Activated CD4-positive, alpha-beta T cell treated with anti-CD3 and anti-CD28 coated beads, Interleukin-2, amount 50 U/mL, for 16 hours (primary cell): Measurements from ENCODE around the gene PLP1.
A peak's percentile ranks its signal among the peaks of the same experiment; 100 is the strongest.

Experiments used
- DNase-seq: peaks from one replicate; pipeline ENCODE4 v3.0.0-alpha.2; 2020

The PLP1 gene

GRCh38 chrX:103831803-103832544 lies 55.3 kb downstream of the PLP1 start, which contains the start of gene RAB9B:
Gene RAB9B (minus strand): TSS chrX:103832257. CDS start chrX:103825784, 6,473 bp downstream.
- DNase-seq: no peak

- peak; percentile 45 for DNase-seq
Measured at GRCh38 chrX:103839404-103839803, 62.8 kb downstream of the PLP1 start.
